ENCODE data around the gene IDH3B.

IDH3B gene

DNA sequence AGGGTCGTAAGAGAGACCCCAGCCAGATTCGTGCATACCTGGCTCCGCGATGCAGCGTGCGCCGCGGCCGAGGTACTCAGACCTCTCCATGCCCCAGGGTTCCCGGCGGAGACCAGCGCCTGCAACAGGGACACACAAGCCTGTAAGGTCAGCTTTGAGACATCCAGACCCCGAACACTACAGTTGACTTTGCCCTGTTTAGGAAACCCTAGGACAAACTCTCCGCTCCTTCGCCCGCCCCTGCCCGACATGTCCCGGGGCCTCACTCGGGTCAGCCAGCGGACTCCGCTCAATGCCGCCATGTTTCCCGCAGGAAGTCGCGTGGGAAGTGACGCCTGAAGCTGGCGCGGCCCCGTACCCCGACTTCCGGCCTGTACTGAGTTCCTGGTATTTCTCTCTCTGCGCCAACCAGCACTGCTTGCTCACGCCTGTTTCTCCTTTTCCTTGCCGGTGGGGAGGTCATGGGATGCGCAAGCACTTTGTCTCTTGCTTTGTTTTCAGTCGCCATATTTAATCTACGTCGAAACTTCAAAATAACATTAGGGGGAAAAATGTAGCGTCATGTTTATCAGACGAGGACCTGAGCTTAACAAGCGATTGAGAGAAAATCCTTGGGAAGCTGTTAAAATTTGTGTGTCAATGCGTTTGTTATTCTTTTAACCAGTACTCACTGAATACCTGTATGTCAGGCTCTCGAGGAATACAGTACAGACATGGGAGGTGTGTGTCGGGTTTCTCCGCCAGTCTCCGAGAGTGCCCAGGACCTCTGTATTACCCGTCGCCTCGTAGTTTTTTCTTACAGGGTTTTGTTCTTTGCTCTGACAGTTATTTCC, at the start of gene IDH3B:
Gene IDH3B, minus strand, starts transcription at position 330 of the 833 bp plus-strand sequence. Its CDS starts 28 bp downstream, at position 302.
- Histone ChIP-seq H3K4me1 (ENCODE audit: control insufficient read depth in 1 of 2, insufficient read depth in 1 of 2, low read depth in 1 of 2, low read length in 1 of 2) (peaks cover 10 to 11% of the 10 kb centered on the region in 2 experiments), H3K9me3 (no peaks in the 10 kb centered on the region), H3K36me3 (peaks cover 24% of the 10 kb centered on the region), H3K27me3 (peaks cover 22% of the 10 kb centered on the region), H3K4me3 (ENCODE audit: low read depth in 1 of 2, low read length in 1 of 2) (peak within 1 kb of the TSS; percentile 77 to 80), H3K27ac (peak within 1 kb of the TSS; percentile 91)
- TF ChIP-seq, protein P1, sequence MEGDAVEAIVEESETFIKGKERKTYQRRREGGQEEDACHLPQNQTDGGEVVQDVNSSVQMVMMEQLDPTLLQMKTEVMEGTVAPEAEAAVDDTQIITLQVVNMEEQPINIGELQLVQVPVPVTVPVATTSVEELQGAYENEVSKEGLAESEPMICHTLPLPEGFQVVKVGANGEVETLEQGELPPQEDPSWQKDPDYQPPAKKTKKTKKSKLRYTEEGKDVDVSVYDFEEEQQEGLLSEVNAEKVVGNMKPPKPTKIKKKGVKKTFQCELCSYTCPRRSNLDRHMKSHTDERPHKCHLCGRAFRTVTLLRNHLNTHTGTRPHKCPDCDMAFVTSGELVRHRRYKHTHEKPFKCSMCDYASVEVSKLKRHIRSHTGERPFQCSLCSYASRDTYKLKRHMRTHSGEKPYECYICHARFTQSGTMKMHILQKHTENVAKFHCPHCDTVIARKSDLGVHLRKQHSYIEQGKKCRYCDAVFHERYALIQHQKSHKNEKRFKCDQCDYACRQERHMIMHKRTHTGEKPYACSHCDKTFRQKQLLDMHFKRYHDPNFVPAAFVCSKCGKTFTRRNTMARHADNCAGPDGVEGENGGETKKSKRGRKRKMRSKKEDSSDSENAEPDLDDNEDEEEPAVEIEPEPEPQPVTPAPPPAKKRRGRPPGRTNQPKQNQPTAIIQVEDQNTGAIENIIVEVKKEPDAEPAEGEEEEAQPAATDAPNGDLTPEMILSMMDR (IDR thresholded peaks at IDR 0.05), result peak; percentile 14

DNA sequence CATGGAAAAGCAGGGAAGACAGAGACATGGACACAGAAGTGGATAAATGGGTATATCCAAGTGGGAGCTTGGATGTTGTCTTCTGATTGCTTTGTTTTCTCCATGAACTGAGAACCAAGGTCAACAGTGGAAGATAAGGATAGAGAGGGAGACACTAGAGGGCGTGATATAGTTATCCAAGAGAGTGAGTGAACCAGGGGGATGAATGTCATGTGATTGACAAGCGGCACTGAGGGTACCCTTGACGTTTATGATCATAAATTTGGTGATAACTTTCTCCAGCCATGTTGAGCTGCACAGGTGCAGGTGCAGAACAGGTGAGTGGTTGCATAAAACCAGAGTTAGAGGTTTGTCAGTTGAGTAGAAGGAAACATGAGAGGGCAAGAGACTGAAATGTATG, 49.3 kb upstream of the IDH3B start:
- TF ChIP-seq, protein P1 (IDR thresholded peaks at IDR 0.05), result no peak
- H3K27me3 ChIP-seq, result peaks cover 62% of the 10 kb centered on the region
- H3K36me3 ChIP-seq, result no peaks in the 10 kb centered on the region
- no peak overlapping the region for H3K4me3 ChIP-seq (ENCODE audit: low read depth in 1 of 2, low read length in 1 of 2)
- no peaks in the 10 kb centered on the region for H3K4me1 ChIP-seq (ENCODE audit: control insufficient read depth in 1 of 2, insufficient read depth in 1 of 2, low read depth in 1 of 2, low read length in 1 of 2)
- no peak overlapping the region for H3K27ac ChIP-seq
- no peaks in the 10 kb centered on the region for H3K9me3 ChIP-seq

DNA sequence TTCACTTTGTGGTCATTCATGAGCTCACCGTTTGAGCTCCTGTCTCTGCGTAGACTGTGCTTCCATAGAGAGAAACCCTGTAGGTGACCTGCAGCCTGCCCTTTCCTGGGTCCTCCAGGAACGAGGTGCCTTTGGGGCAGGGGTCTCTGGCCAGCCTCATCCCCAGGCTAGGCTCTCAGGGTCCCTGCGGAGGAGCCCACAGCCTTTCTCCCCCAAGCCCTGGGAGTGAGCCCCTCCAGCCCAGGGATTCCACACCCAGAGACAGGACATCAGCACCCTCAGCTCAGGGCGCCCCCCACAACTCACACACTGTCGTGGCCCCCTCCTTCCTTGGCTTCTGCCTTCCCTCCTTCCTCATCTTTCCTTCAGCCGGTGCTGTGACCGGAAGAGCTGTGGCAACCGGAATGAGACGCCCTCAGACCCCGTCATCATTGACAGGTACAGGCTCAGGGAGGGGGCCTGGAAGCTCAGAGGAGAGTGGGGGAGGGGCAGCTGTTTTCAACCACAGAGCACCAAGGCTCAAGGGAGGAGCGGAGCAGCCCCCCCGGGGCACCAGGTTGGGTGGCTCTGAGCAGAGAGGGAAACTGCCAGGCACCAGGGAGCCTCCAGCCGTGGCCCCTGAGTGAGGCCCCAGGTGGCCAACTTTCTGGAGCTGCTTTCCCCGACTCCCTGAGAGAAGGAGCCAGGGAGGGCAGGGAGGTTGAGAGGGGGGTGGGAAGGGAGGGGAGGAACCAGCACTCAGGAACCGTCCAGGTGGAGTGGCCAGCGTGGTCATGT, 45.4 kb upstream of the IDH3B start:
- H3K4me3 ChIP-seq (ENCODE audit: low read depth in 1 of 2, low read length in 1 of 2), result no peak overlapping the region
- TF ChIP-seq, protein P1 (IDR thresholded peaks at IDR 0.05), result no peak
- H3K9me3 ChIP-seq, result no peaks in the 10 kb centered on the region
- H3K27ac ChIP-seq, result no peak overlapping the region
- no peaks in the 10 kb centered on the region for H3K36me3 ChIP-seq
- H3K27me3 ChIP-seq, result peaks cover 83% of the 10 kb centered on the region
- H3K4me1 ChIP-seq (ENCODE audit: control insufficient read depth in 1 of 2, insufficient read depth in 1 of 2, low read depth in 1 of 2, low read length in 1 of 2), result no peaks in the 10 kb centered on the region

DNA sequence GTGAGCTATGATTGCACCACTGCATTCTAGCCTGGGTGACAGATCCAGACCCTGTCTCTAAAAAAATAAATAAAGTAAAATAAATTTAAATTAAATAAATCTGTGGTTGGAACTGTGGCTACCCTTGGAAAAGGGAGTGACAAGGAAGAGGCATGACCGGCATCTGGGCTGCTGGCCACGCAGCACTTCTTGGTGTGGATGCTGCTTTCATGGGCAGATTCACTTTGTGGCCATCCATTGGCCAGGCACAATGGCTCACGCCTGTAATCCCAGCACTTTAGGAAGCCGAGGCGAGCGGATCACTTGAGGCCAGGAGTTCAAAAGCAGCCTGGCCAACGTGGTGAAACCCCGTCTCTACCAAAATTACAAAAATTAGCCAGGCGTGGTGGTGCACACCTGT, 44.6 kb upstream of the IDH3B start:
- peaks cover 81% of the 10 kb centered on the region for H3K27me3 ChIP-seq
- TF ChIP-seq, protein P1 (IDR thresholded peaks at IDR 0.05), result no peak
- H3K4me1 ChIP-seq (ENCODE audit: control insufficient read depth in 1 of 2, insufficient read depth in 1 of 2, low read depth in 1 of 2, low read length in 1 of 2), result no peaks in the 10 kb centered on the region
- H3K4me3 ChIP-seq (ENCODE audit: low read depth in 1 of 2, low read length in 1 of 2), result no peak overlapping the region
- no peaks in the 10 kb centered on the region for H3K36me3 ChIP-seq
- H3K9me3 ChIP-seq, result no peaks in the 10 kb centered on the region
- H3K27ac ChIP-seq, result no peak overlapping the region

DNA sequence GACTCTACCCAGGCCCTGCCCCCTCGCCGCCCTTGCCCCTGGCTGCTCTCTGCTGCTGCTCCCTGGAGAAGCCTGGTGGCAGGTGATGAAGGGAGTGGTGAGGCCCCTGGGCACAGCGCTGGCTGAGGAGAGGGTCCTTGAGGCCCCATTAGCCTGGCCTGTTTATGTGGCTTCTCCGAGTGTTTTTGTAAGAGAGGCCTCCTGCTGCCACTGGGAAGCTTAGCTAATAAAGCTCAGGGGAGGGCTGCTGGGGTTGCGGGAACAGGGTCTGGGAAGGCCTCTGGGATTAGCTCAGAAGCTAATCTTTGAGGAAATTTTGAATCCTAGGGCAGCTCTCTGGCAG, 44.0 kb upstream of the IDH3B start:
- H3K36me3 ChIP-seq, result no peaks in the 10 kb centered on the region
- H3K27ac ChIP-seq, result no peak overlapping the region
- no peaks in the 10 kb centered on the region for H3K4me1 ChIP-seq (ENCODE audit: control insufficient read depth in 1 of 2, insufficient read depth in 1 of 2, low read depth in 1 of 2, low read length in 1 of 2)
- H3K9me3 ChIP-seq, result no peaks in the 10 kb centered on the region
- TF ChIP-seq, protein P1 (IDR thresholded peaks at IDR 0.05), result no peak
- no peak overlapping the region for H3K4me3 ChIP-seq (ENCODE audit: low read depth in 1 of 2, low read length in 1 of 2)
- H3K27me3 ChIP-seq, result peaks cover 80% of the 10 kb centered on the region

Measured in neutrophil (primary cell).